Stimulated activated CD8-positive, alpha-beta memory T cell treated with anti-CD3 and anti-CD28 coated beads, Interleukin-2, amount 100 ng/mL, for 1 hour (primary cell): ENCODE data around the gene ZNF785.
"Not testable (repeated sequence)": the region's sequence is repeated elsewhere in the genome, so short reads cannot be mapped to it uniquely, and the experiment has no call there.

ENCODE experiments used
- DNase-seq, 2 donors: peaks; one replicate each; pipeline ENCODE4 v3.0.0-alpha.2; 2020; ENCODE audit warnings: low read depth in 2 of 2

Gene ZNF785

GRCh38 chr16:30602616-30603277 is 17.2 kb upstream of the ZNF785 start:
- DNase-seq = no peak

- DNase-seq = no peak
Measured at GRCh38 chr16:30601966-30602365, 16.5 kb upstream of the ZNF785 start.

DNA sequence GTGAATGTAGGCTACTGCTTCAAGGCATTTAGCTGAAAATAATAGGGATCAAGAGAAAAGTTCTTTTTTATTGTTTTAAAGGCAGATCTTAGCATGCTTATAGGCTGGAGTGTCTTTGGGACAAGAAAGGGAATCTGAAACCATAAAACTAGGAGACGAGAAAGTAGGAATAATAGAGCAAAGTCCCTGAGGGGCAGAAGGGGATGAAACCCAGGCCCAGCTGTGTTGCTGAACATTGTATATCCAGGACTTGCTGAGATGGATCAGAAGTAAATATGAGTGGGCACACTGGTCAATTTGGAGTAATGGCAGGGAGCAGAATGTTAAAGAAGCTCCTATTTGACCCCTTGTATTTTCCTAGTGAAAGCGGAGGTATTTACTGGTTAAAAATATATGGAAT is 15.4 kb upstream of the ZNF785 start:
- no peak for DNase-seq

DNA sequence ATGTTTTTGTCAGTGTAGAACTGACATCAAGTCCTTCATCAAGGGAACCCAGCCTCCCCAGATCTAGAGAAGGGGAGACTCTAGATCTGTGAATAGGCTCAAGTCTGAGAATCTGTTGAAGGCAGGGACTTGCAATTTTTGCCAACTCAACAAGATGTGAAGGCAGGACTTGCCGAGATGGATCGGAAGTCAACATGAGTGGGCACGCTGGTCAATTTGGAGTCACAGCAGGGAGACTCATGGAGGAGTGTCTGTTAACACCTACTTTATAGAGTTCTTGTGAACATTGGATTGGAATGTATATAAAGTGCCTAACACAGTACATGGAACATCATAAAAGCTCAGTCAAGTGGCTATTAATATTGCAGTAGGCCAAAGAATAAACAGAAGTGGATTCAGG is 14.7 kb upstream of the ZNF785 start:
- DNase-seq = no peak

GRCh38 chr16:30592871-30593270 is 7.4 kb upstream of the ZNF785 start:
- DNase-seq = no peak

- not testable (repeated sequence) for DNase-seq
Measured at GRCh38 chr16:30590869-30591268, 5.4 kb upstream of the ZNF785 start.

DNA sequence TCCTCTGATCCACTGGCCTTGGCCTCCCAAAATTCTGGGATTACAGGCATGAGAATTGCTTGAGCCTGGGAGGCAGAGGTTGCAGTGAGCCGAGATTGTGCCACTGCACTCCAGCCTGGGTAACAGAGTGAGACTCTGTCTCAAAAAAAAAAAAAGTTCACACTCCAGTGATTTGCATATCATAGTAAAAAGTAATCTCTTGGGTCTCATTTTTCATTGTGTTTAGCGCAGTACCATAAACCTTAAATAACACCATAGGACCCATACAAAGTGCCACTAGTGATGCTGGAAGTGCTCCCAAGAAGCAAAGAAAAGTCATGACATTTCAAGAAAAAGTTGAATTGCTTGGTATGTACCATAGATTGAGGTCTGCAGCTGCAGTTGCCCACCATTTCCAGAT is 4.1 kb upstream of the ZNF785 start:
- DNase-seq = not testable (repeated sequence)

GRCh38 chr16:30588651-30589050 is 3.2 kb upstream of the ZNF785 start:
- no peak for DNase-seq

GRCh38 chr16:30585022-30585399 is 486 bp downstream of the ZNF785 start:
- no peak for DNase-seq

- no peak for DNase-seq
Measured at GRCh38 chr16:30582611-30583340, 2.7 kb downstream of the ZNF785 start.

DNA sequence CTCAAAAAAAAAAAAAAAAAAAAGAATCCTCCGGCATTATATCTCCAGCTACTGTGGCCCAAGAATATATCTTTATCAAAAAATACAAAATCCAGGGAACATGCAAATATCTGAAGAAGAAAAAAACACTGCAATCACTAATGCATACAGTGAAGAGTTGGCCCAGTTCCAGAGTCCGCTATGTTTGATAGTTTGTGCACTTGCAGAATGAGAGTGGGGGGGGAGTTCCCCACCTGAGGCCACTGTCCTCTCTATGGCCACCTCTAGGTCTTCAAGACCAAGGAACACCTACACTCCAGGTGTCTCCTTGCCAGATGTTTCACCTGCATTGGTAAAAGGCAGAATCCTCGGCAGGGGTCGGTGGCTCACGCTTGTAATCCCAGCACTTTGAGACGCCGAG is 4.0 kb downstream of the ZNF785 start:
- DNase-seq = no peak

GRCh38 chr16:30574678-30575077 is 10.8 kb downstream of the ZNF785 start:
- DNase-seq = no peak

GRCh38 chr16:30571445-30572322 is 13.8 kb downstream of the ZNF785 start, which contains the start of gene ZNF688:
TSS of gene ZNF688 (minus strand) at chr16:30571714. CDS start at chr16:30571629, 85 bp downstream.
- DNase-seq = peak; percentile 81 to 89

- no peak for DNase-seq
Measured at GRCh38 chr16:30570636-30571444, 14.7 kb downstream of the ZNF785 start.

- no peak for DNase-seq
Measured at GRCh38 chr16:30569746-30570635, 15.5 kb downstream of the ZNF785 start.

GRCh38 chr16:30569281-30569680 is 16.2 kb downstream of the ZNF785 start:
- no peak for DNase-seq

GRCh38 chr16:30567991-30568638 is 17.4 kb downstream of the ZNF785 start:
- DNase-seq = no peak

DNA sequence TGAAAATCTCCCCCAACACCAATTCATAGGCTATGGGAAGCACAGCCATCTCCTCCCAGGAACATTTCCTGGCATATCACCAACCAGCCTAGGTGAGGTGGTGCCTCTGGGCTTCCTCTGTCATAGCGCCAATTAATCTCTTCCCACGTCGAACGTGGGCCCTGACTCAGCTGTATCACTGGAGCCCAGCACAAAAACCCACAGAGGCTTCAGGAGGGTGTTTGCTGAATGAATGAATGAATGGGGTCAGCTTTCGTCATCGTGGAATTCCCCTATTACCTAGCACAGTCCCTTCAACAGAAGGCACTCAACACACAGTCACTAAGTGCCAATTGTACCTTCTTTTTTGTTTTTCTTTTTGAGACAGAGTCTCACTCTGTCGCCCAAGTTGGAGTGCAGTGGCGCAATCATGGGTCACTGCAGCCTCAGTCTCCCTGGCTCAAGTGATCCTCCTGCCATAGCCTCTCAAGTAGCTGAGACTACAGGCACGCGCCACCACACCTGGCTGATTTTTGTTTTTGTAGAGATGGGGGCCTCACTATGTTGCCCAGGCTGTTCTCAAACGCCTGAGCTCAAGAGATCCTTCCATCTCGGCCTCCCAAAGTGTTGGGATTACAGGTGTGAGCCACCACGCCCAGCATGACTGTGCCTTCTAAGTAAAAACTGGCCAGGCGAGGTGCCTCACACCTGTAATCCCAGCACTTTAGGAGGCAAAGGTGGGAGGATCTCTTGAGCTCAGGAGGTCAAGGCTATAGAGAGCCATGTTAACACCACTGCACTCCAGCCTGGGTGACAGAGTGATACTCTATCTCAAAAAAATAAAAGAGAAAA is 18.1 kb downstream of the ZNF785 start:
- no peak for DNase-seq

GRCh38 chr16:30566531-30566930 is 19.0 kb downstream of the ZNF785 start:
- DNase-seq = no peak
